ENCODE results near the gene CCT6B.

DNA sequence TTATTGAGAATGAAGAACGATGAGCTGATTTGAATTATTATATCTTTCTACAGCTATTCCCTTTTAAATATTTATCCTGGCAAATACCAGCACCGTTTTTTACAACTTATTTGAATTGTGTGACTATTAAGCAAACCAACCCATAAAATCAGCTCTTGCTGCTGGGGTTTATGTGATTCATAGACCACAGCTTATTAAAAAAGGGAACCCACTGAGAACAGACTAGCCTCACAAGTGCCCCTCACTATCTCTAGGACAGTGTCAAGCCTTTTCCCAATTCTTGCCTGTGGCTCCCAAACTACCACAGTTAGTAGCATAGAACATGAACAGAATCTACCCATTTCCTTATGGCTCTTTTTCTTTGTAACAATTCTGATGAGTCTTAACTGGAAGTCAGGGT lies 12.9 kb upstream of the CCT6B start:
- no peak for TF ChIP-seq POLR2A (IDR thresholded peaks at IDR 0.05)
- TF ChIP-seq, protein P1, sequence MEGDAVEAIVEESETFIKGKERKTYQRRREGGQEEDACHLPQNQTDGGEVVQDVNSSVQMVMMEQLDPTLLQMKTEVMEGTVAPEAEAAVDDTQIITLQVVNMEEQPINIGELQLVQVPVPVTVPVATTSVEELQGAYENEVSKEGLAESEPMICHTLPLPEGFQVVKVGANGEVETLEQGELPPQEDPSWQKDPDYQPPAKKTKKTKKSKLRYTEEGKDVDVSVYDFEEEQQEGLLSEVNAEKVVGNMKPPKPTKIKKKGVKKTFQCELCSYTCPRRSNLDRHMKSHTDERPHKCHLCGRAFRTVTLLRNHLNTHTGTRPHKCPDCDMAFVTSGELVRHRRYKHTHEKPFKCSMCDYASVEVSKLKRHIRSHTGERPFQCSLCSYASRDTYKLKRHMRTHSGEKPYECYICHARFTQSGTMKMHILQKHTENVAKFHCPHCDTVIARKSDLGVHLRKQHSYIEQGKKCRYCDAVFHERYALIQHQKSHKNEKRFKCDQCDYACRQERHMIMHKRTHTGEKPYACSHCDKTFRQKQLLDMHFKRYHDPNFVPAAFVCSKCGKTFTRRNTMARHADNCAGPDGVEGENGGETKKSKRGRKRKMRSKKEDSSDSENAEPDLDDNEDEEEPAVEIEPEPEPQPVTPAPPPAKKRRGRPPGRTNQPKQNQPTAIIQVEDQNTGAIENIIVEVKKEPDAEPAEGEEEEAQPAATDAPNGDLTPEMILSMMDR (IDR thresholded peaks at IDR 0.05) = no peak
- TF ChIP-seq EP300 (IDR thresholded peaks at IDR 0.05) = no peak
